ENCODE data around the gene HOXA11.

HOXA11 gene

GRCh38 chr7:27146491-27147198 is 38.4 kb downstream of the HOXA11 start:
- Histone ChIP-seq H4K20me1 (ENCODE audit: insufficient read depth) (no peaks in the 10 kb centered on the region), H3K4me2 (no peak overlapping the region), H3K4me1 (ENCODE audit: low read depth, poor library complexity, severe bottlenecking) (peaks cover 7% of the 10 kb centered on the region), H2AFZ (ENCODE audit: low read depth) (no peak overlapping the region), H3K36me3 (ENCODE audit: insufficient read depth) (no peaks in the 10 kb centered on the region), H3K9ac (no peak overlapping the region), H3K4me3 (IDR thresholded peaks at IDR 0.05; ENCODE audit: insufficient read depth, low read depth, low read length) (no peak overlapping the region), H3K27ac (no peak overlapping the region), H3K79me2 (ENCODE audit: insufficient read depth, low read depth) (no peaks in the 10 kb centered on the region), H3K27me3 (ENCODE audit: insufficient read depth, low read depth) (no peaks in the 10 kb centered on the region)
- TF ChIP-seq CTCF (conservative IDR thresholded peaks at IDR 0.05; ENCODE audit: low read depth, low read length), result no peak

GRCh38 chr7:27145914-27146412 is 39.1 kb downstream of the HOXA11 start:
- Histone ChIP-seq H3K4me2 (no peak overlapping the region), H3K4me3 (IDR thresholded peaks at IDR 0.05; ENCODE audit: insufficient read depth, low read depth, low read length) (no peak overlapping the region), H2AFZ (ENCODE audit: low read depth) (no peak overlapping the region), H3K27ac (no peak overlapping the region), H4K20me1 (ENCODE audit: insufficient read depth) (no peaks in the 10 kb centered on the region), H3K79me2 (ENCODE audit: insufficient read depth, low read depth) (no peaks in the 10 kb centered on the region), H3K4me1 (ENCODE audit: low read depth, poor library complexity, severe bottlenecking) (peaks cover 7% of the 10 kb centered on the region), H3K36me3 (ENCODE audit: insufficient read depth) (no peaks in the 10 kb centered on the region), H3K9ac (no peak overlapping the region), H3K27me3 (ENCODE audit: insufficient read depth, low read depth) (no peaks in the 10 kb centered on the region)
- TF ChIP-seq CTCF (conservative IDR thresholded peaks at IDR 0.05; ENCODE audit: low read depth, low read length), result no peak

DNA sequence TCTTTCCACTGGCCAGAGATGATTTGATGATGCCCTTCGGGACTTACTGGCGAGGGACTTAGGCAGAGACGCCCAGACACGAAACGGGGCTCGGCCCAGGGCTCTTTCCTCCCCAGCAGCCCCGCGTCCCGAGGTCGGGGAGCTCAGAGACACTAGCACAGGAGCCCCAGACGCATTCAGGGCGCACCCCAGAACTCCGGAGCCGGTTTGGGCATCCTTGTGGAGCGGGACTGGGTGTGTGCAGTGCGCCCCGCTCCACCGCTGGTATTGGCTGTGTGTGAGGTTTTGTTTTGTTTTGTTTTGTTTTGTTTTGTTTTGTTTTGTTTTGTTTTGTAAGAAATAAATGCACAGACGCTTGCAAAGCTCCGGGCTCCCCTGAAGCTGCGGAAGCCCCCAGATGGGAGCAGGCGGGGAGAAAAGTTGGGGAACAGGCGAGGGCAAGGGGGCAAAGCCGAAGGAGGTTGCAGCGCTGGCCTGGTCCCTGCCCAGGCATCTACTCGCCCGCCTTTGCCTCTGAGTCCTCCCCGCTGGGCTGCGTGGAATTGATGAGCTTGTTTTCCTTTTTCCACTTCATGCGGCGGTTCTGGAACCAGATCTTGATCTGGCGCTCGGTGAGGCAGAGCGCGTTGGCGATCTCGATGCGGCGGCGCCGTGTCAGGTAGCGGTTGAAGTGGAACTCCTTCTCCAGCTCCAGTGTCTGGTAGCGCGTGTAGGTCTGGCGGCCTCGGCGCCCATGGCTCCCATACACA is 39.7 kb downstream of the HOXA11 start:
- H3K79me2 ChIP-seq (ENCODE audit: insufficient read depth, low read depth), result no peaks in the 10 kb centered on the region
- no peaks in the 10 kb centered on the region for H3K27me3 ChIP-seq (ENCODE audit: insufficient read depth, low read depth)
- H3K9ac ChIP-seq, result no peak overlapping the region
- H3K4me2 ChIP-seq, result no peak overlapping the region
- no peaks in the 10 kb centered on the region for H4K20me1 ChIP-seq (ENCODE audit: insufficient read depth)
- peaks cover 7% of the 10 kb centered on the region for H3K4me1 ChIP-seq (ENCODE audit: low read depth, poor library complexity, severe bottlenecking)
- no peaks in the 10 kb centered on the region for H3K36me3 ChIP-seq (ENCODE audit: insufficient read depth)
- no peak overlapping the region for H3K4me3 ChIP-seq (IDR thresholded peaks at IDR 0.05; ENCODE audit: insufficient read depth, low read depth, low read length)
- H2AFZ ChIP-seq (ENCODE audit: low read depth), result no peak overlapping the region
- TF ChIP-seq CTCF (conservative IDR thresholded peaks at IDR 0.05; ENCODE audit: low read depth, low read length), result no peak
- H3K27ac ChIP-seq, result no peak overlapping the region

DNA sequence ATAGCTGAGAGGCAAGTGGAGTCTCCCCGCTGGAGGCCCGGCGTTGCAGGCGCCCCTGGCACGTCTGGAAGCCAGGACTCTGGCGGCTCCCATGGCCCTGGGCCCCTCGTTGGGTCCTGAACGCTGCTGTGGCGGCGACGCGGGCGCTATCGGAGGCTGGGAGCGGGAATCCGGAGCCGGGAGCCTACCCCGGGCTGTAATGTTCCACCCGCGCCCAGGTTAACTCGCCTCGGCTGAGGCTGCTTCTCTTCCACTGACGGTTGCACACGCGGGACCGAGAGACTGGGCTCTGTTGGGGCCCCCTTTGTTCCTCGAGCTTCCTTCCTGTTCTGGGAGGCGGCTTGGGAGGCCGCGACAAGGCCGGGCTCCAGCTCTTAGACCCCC is 40.3 kb downstream of the HOXA11 start:
- Histone ChIP-seq H3K36me3 (ENCODE audit: insufficient read depth) (no peaks in the 10 kb centered on the region), H3K27ac (no peak overlapping the region), H2AFZ (ENCODE audit: low read depth) (no peak overlapping the region), H3K27me3 (ENCODE audit: insufficient read depth, low read depth) (no peaks in the 10 kb centered on the region), H3K4me1 (ENCODE audit: low read depth, poor library complexity, severe bottlenecking) (peaks cover 6% of the 10 kb centered on the region), H3K9ac (no peak overlapping the region), H3K79me2 (ENCODE audit: insufficient read depth, low read depth) (no peaks in the 10 kb centered on the region), H3K4me2 (no peak overlapping the region), H3K4me3 (IDR thresholded peaks at IDR 0.05; ENCODE audit: insufficient read depth, low read depth, low read length) (no peak overlapping the region), H4K20me1 (ENCODE audit: insufficient read depth) (no peaks in the 10 kb centered on the region)
- TF ChIP-seq CTCF (conservative IDR thresholded peaks at IDR 0.05; ENCODE audit: low read depth, low read length), result no peak

All from KMS-11 (cell line).